Right ventricle myocardium inferior (tissue), 1 donor: ENCODE results near the gene UBXN4. TPM values are rescaled to one million over a fixed set of nuclear protein-coding genes. Genes with fewer than 3 reads are reported as not detected.

Experiments
- ATAC-seq: fragments of 200-7000 bp; cut with Tn5 transposase; one replicate; pipeline ENCODE4 v1.9.1; 2020; ENCODE audit warnings: mild to moderate bottlenecking, moderate library complexity
- DNase-seq: peaks from one replicate; pipeline ENCODE4 v3.0.0; 2021; ENCODE audit errors: missing footprints
- intact Hi-C: fragments of 100-400 bp; cut with DNase I; formaldehyde crosslinking; loops from one replicate; pipeline ENCODE4 v1.11.0; 2022
- total RNA-seq: library from RNA; stranded (reverse); fragmentation: NEBNext Ultra II Directional; extraction: Animal tissue kit (Norgen Biotek cat#: 25700); gene quantifications from one replicate; pipeline ENCODE4 v1.2.1, GENCODE V29; 2021
- donor health status: DM: no; HTN: yes; CAD: no; lungs with severe emphysema.

The UBXN4 gene
- total RNA-seq, 1 donor from 2014 or later, result 54.9 TPM

DNA sequence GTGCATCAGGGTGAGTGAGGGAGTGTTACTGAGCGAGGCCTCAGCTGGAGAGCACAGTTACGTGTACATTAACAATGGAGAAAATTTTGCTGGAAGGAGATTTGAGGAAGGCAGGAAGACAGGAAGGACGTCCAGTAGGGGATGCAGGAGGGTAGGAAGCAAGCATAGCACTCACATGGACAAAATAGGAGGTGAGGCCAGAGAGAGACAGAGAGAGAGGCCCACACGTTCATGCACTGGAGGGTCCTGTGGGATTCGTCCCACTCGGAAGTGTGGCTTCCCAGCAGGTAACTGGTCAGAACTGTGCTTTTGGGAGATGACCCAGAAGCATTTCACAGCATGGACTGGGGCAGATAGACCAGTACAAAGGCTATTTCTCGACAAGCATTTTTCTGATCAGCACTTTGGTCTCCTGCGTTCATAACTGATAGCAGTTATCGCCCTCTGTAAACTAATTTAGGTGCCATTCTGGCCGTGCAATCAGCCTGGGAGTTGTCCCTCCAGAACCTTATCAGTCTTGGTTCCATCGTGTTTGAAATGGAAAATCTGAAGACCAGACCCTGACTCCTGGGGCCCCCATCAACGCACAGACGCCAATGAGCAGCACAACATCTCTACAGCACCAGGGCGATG, 89.6 kb downstream of the UBXN4 start:
- ATAC-seq (no peak), DNase-seq (no peak)
- intact Hi-C loops, result no loop called here

GRCh38 chr2:135832891-135833290, 91.2 kb downstream of the UBXN4 start:
- DNase-seq (no peak), ATAC-seq (no peak)
- intact Hi-C loops, result no loop called here

Other genes with a start within 250 kb of the UBXN4 start
- 3.1 TPM for gene ZRANB3, start 210.6 kb upstream of the UBXN4 start, total RNA-seq
- gene R3HDM1, start 210.4 kb upstream of the UBXN4 start, total RNA-seq, result 12.5 TPM
- gene LCT, start 95.3 kb downstream of the UBXN4 start, total RNA-seq, result not detected
- 5.8 TPM for gene MCM6, start 134.6 kb downstream of the UBXN4 start, total RNA-seq
- 67.3 TPM for gene DARS1, start 243.8 kb downstream of the UBXN4 start, total RNA-seq